C1 segment of cervical spinal cord (tissue), 14 donors: ENCODE measurements around the gene USP10.

Source experiments
- DNase-seq, 14 donors: peaks; one replicate each; lab custom pipeline; 2025; lab: John Stamatoyannopoulos, UW

Gene USP10

DNA sequence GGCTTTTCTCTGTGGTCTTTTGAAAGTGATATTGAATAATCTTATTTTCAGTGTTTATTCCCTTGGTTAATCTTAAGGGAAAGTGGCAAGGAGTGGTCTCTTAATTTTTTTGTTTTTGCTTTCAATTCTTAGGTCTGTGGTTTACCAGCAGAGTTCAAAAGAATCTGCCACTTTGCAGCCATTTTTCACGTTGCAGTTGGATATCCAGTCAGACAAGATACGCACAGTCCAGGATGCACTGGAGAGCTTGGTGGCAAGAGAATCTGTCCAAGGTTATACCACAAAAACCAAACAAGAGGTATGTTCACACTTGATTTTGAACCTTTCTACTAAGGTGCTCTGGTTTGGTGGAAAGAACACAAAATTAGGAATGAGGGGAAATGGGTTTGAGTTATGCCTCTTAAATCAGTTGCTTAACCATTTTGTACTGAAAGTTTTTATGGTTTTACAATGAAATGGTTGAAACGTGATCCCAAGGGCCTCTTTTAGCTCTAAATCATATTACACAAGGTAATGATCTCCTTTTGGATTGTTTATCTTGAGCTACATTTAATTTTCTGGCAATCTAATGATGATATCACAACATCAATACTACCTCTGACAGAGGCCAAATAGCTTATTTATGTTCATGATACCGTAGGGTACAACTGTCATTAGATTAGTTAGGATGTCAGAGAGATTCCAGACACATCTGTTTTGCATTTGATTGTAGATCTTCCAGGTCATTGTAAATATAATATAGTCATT, 68.4 kb downstream of the USP10 start:
- no peak for DNase-seq

DNA sequence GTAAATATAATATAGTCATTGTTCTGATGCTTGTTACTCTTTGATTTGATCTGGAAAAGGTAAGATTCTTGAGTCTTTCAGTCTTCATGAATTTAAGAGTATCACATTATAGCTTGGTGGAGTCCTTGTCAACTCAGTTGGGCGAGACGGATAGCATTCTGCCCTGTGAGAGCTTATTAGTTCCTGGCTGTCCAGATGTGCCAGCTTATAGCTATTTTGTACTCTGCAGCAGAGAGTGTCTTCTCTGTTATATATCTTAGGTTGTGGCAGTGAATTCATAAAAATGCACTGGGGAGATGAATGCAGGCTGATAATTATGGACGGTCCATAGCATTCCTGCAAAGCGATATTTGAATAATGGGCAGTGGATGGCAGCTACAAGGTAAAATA, 69.0 kb downstream of the USP10 start:
- no peak for DNase-seq

DNA sequence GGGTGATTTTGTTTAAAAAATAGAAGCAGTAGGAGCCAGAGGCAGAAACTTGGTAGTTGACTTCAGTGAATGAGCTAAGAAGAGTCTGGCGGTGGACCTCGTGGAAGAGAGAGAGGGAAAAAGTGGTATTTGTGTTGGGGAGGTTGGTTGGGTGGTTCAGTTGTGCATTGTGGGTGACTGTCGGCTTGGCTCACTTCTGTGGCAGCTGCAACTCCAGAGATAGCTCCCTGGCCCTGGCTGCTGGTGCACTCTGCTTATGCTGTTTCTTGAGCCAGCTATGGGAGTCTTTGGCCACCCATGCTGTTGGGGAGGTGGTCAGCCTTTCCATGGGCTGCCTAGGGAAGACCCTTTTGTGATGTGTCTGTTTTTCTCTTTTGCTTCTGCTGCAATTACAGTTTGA, 69.6 kb downstream of the USP10 start:
- no peak for DNase-seq

DNA sequence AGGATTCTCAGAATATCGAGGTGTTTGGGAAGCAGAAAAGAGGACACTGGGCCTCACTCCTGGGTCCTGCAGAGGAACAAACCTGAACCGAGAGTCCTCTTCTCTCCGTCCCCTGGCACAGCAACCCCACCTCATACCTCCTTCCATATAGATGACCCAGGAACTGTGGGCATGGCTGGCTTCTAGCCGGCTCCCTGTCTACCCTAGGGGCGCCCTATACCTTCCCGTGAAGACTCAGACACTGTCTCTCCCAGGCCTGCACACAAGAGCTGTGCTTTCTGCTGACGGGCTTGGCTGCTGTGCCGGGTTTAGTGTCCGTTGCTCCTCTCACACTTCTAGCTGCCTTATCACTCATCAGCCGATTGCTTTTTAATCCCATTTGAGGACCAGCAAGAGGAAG, 73.5 kb downstream of the USP10 start:
- no peak for DNase-seq

DNA sequence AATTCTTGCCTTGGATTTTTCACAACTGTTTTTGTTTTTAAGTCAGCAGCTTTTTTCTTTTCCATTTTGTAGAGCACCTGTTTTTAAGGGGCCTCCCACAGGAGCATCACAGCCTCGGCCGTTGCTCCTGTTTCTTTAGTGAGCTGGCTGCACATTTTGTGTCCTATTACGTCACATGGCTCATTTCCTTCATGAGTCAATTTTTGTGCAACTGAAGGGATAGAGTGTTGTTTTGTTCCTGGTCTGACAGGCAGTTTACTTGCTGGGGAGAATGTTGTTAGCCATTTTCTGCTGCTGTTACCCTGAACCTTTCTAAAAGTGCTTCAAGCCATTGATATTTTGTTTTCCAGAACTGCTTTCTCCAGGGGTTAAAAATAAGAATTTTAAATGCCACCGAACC, 75.0 kb downstream of the USP10 start:
- no peak for DNase-seq

DNA sequence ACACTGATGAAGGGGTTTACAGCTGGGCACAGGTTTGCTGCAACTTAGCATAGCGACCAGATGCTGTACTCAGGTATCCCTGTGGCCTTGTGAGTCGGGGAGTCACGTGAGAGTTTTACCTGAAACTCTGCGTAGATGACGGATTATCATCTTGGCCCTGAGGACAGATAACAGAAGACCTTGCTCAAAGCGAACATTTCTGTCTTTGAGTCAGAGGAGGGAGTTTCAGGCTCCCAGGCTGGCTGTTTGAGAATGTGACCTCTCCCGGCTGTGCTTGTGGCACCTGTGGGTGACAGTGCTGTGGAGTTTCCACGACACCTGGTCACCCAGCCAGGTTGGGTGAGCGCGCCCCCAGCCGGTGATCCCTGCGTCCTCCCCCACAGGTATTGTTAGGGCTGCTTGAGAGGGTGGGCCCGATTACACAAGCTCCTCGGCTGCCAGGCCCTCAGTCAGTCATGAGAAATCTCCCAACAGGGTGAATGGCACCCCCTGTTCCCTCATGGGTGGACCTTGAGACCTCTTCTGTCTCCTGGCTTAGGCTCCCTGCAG, 75.5 kb downstream of the USP10 start:
- DNase-seq = no peak

DNA sequence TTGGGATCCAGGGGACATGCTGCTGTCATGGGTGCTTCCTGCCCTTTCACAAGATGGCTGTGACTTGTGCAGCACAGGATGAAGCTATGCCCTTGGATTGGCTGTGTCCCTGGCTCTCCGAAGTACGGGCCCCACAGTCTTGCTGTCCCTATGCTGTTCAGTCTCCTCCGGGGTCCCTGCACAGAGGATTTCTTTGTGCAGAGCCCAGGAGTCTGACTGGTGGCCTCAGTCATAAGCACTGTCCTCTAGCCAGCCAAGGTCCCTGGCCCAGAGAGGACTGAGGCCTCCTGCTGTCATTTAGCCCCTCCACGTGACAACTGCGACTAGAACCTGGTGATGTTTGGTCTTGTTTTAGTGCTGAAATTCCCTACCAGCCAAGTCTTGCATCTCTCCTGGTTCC, 77.6 kb downstream of the USP10 start:
- peak in 3 of 14 donors; percentile 9 to 21 (median 14) for DNase-seq

DNA sequence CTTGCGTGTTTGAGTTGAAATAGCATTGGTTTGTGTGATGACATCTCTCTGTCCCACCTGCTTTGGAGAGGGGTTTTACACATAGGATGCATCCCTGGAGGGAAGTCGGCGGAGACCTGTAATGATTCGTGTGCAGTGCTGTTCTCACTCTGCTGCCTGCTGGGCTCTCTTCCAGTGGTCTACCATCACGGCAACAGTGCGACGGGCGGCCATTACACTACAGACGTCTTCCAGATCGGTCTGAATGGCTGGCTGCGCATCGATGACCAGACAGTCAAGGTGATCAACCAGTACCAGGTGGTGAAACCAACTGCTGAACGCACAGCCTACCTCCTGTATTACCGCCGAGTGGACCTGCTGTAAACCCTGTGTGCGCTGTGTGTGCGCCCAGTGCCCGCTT, 78.9 kb downstream of the USP10 start:
- DNase-seq = no peak

DNA sequence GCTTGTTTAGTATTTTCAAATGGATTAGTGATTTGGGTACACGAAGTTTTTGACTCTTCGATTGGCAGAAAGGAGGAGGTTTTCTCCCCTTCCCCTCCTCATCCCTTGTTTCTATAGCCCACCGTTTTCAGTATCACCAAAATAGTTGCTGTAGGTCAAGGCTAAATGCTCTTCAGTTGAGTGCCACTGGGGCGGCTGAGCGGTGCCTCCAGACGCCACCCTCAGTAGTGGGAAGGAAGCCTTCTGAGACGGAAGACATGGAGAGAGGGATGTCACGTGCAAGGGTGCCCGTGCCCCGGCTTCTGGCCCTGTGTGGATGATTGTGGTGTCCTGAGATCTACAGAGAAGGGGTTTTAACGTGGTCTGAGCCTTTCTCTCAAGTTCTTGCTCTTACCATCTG, 80.3 kb downstream of the USP10 start:
- no peak for DNase-seq

DNA sequence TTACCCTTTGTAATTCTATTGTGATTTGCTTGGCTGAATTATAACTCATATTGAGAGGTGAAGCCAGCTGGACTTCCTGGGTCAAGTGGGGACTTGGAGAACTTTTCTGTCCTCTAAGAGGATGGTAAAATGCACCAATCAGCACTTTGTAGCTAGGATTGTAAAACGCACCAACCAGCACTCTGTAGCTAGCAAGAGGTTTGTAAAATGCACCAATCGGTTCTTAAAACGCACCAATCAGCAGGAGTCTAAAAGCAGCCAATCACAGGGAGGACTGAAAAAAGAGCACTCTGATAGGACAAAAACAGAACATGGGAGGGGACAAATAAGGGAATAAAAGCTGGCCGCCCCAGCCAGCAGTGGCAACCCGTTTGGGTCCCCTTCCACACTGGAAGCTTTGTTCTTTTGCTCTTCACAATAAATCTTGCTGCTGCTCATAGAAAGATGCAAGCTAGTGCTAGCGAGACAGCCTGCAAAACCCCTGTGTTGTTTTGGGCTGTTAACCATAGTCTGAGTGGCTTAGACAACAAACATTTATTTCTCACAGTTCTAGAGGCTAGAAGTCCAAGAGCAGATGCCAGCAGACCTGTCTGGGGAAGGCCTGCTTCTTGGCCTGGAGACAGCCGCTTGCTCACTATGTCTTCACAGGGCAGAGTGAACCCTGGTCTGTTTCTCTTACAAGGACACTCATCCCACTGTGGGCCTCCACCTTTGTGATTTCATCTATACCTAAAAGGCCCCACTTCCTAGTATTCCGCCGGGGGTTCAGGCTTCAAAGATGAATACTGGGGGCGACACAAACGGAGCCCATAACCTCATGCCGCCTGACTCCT, 81.0 kb downstream of the USP10 start:
- peak in 2 of 14 donors; percentile 13 to 21 for DNase-seq

DNA sequence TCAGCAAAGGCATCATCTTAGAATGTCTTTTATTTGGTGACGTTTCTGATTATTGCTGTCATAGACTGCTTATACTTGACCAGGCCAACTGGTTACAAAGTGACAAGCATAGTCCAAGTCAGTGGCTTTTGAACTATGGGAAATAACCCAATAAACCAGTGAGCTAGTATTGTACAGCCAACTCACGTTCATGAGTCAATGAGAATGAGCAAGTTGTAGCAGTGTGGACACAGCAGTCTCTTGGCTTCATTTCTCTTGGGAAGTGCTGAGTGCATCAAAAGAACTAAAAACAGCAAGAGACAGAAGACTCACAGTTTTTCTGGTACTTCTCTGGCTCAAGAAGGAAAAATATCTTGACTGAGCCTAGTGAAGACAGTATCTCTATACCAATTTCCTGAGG, 83.0 kb downstream of the USP10 start:
- DNase-seq = peak in 1 of 14 donors; percentile 13

DNA sequence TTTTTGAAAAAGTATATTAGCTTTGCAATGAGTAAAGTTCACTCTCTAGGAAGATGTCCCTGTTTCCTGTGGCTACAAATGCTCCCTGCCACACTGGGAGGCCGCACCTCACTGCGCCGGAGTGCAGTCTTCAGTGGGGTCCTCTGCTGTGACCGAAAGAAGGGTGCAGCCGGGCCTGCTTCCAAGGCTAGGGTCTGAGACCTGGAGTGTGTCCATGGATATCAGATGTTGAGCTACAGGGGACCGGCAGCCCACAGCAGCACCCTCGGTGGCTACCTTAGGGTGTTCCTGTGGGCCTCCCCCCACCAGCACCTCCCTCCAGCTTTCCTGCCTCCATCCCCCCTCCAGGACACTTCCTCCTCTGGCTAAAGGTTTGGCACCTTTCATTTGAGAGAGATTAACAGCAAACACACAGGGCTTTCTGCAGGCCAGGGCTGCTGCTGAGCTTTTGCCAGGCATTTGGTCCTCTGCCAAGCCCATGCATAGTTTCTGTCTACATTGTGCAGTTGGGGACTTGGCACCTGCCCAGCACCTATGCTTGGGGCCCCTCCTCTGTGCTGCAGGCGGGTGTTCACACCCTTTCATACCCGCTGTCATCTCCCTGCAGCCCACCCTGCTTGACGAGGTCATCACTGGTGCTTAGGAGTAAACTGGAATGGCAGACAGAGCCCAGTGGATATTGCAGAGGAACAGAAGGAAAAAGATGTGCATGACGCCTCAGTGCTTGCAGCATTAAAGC, 86.2 kb downstream of the USP10 start:
- DNase-seq = peak in 1 of 14 donors; percentile 26

DNA sequence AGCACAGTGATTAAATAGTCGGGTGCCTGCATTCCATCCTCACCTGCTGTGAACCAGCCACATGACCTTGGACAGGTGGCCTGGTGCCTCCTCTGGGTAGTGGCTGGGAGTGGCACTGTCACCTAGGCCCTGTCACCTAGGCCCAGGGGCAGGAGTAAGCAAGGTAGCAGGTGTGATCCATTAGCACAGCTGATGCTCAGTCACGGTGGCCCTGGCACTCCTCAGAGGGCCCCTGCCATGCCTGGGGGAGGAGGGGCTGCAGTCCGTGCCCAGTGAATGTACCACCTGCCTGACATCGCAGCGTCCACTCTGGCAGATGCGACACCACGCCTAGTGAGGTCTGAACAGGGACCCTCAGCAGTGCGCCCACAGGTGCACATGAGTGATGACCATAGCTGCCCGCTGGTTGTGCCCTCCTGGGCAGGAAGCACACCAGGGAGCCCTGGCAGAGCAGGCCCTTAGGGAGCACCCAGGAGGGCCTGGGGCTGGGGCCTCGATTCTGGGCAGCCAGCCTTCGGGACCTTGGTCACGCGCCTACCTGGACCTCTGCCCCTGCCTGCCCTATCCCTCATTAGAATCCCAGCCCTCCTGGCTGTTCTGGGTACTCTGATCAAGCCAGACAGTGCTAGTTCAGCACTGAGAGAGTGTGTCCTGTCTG, 86.9 kb downstream of the USP10 start:
- peak in 1 of 14 donors; percentile 21 for DNase-seq

DNA sequence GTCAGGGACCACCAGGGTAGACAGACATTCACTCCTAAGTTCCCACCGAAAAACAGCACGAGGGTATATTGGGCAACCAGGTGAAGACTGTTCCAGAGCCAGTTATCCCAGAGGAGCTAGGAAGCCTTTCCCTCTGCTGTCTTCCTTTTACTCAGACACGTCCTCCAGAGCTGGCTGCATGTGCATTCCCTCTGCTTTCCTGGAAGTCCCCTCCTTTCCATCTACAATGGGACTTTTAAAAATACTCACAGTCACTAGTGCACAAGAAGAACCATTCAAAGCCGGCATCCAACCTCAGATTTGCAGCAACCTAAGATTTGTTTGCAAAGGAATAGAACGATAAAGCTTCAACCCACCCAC, 87.4 kb downstream of the USP10 start:
- no peak for DNase-seq

DNA sequence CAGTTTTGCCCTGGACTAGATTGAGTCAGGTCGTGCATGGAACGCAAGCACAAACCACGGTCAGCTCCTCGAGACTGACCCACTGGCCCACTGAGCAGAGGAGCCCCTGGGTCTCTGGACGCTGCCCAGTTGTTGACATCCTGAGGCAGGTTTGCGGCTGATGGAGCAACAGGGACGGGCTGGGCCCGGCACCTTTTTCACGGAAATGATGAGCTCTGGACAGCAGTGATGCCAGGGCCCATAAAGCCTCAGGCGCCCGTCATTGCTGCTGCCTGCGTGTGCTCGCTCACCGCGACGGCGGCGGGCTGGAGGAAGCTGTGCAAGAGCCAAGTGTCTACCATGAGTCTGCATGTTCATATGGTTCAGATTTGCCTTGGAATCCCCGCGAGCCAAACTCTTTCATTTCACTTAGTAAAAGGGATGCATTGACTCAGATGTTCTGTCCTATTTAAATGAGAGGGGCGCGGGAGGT, 89.2 kb downstream of the USP10 start:
- no peak for DNase-seq

DNA sequence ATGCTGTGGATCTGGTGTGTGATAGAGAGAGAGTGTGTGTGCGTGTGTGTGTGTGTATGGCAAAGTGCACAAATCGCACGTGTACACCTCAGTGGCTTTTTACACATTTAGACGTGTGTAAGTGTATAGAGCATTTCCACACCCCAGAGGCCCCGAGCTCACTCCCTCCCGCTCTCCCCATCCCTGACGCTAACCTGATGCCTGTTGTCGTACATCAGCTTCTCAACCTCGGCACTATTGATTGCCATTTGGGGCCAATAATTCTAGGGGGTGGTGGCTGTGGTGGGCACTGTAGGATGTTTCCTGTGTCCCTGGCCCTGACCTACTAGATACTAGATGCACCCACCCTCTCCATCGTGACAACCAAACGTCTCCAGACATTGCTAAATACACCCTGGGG, 89.6 kb downstream of the USP10 start:
- DNase-seq = no peak

DNA sequence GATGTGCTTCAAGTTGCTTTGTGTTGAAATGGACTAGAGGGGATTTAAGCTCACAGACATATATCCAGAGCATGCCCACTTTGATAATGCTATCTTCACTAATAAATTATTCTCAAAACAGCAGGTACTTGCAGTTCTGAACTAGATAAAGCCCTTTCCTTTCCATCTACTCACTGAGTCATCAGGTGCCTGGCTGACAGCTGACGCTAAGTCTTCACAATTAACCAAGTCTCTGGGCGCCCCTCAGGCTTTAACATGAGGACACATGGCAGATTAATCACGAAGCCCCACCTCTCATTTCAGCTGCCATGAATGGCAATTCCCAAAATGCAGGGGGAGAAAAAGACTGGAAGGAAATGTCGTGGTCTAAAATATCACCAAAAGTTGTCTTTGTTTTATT, 90.5 kb downstream of the USP10 start:
- DNase-seq = no peak

DNA sequence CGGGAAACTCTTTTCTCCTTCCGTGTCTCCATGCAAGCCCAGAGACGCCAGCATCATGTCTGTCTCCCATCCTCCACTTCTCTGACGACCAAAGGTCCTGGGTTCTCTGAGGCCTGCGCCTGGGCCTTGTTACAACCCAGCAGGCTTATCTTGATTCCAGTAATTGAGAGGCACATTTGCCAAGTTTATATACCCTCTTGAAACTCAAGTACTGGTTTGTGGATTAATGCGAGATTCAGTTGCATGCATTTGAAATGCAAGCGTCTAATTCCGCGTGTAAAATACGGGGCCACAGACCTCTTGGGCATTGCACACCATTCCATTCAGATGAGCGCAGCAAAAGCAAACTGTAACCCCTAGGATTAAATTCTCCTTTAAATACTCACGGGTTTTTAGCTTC, 91.3 kb downstream of the USP10 start:
- no peak for DNase-seq

DNA sequence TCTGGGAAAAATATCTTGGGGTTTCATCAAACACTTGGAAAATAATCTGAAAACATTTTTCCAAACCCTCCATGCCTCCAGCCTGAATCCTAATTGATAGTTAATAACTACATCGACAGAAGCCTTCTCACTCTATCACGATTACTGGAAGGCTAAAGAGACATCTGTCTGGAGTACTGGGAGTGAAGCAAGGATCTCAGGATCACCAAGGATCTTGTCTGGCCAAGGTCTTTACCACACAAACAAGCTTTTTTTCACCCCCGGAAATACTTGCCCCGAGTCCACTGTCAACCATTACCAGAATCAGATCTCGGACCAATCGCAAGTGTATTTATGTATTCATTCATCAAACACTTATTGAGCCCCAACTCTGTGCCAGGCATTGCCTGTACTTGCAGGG, 91.7 kb downstream of the USP10 start:
- DNase-seq = no peak

DNA sequence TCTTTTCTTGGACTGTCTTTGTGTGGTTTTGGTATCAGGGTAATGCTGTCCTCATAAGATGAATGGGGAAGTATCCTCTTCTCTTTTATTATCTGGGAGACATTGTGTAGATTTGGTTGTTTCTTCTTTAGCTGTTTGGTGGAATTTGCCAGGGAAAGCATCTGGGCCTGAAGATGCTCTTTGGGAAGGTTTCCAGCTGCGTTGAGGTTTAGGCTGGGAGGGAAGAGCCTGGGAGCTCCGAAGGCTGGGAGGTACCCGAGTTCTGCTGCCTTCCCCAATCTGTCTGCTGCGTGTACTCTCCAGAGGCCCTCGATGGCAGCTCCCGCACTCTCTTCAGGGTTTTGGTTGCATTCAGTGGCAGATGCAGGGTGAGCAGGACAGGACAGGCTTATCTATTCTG, 94.4 kb downstream of the USP10 start:
- no peak for DNase-seq

DNA sequence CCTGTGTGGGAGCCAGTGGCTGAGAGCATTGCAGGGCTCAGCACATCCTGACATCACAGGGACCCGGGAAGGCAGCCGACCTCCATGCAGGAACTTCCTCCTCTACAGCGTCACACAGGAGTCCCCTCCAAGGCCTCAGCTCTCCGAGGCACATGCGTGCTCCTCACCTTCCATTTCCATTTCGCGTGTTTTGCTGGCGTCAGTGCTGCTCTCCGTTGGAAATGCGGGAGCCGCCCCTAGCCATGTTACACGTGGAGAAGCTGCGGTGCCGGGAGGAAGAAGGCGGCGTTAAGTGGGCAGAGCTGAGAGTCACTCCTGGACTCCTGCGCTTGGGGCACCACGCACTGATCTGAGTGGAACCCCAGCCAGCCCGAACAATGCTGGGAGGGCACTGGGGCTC, 94.8 kb downstream of the USP10 start:
- no peak for DNase-seq
